DND-41 (cell line): Measurements from ENCODE around the gene PTPRR.

Source experiments
- ATAC-seq: fragments of 200-7000 bp; cut with Tn5 transposase; 3 replicates; pipeline ENCODE4 v1.9.1; 2021; ENCODE audit warnings: low read depth; ENCODE audit not compliant: insufficient read depth
- DNase-seq: peaks from one replicate; pipeline ENCODE4 v3.0.0-alpha.2; 2020
- H2AFZ ChIP-seq: 2 replicates; pipeline ENCODE4 v1.6.0; 2012; ENCODE audit warnings: low read depth, low read length
- H3K27ac ChIP-seq: 2 replicates; pipeline ENCODE4 v1.5.1; 2012; ENCODE audit warnings: low read length, inconsistent platforms
- H3K27me3 ChIP-seq: fragments of 200-600 bp; sonication (generic); 2 replicates; pipeline ENCODE4 v1.6.0; 2012; ENCODE audit warnings: low read length, mild to moderate bottlenecking, inconsistent platforms; ENCODE audit not compliant: insufficient read depth, poor library complexity
- H3K36me3 ChIP-seq: 2 replicates; pipeline ENCODE4 v1.5.1; 2012; ENCODE audit warnings: low read length, inconsistent platforms; ENCODE audit not compliant: insufficient read depth
- H3K4me1 ChIP-seq: 2 replicates; pipeline ENCODE4 v1.5.1; 2012; ENCODE audit warnings: mild to moderate bottlenecking, low read length; ENCODE audit not compliant: insufficient read depth
- H3K4me2 ChIP-seq: 2 replicates; pipeline ENCODE4 v1.6.0; 2012; ENCODE audit warnings: mild to moderate bottlenecking, moderate library complexity, low read length, inconsistent platforms; ENCODE audit not compliant: insufficient read depth
- H3K4me3 ChIP-seq, 2 experiments: fragments of 200-600 bp in 1 of 2; shearing (Covaris generic) in 1 of 2; 2 replicates each; pipeline ENCODE4 v1.5.1; 2012 to 2016; ENCODE audit warnings: inconsistent platforms in 2 of 2, low read length in 2 of 2, mild to moderate bottlenecking in 2 of 2, low read depth in 1 of 2, moderate library complexity in 1 of 2
- H3K79me2 ChIP-seq: 2 replicates; pipeline ENCODE4 v1.6.0; 2012; ENCODE audit warnings: low read length, inconsistent platforms; ENCODE audit not compliant: insufficient read depth
- H3K9ac ChIP-seq: 2 replicates; pipeline ENCODE4 v1.6.0; 2012; ENCODE audit warnings: low read depth, mild to moderate bottlenecking, inconsistent platforms, low read length, moderate library complexity
- H3K9me3 ChIP-seq: 2 replicates; pipeline ENCODE4 v1.5.1; 2012; ENCODE audit warnings: low read length, moderate library complexity, mild to moderate bottlenecking, inconsistent platforms; ENCODE audit not compliant: insufficient read depth, severe bottlenecking
- H4K20me1 ChIP-seq: 2 replicates; pipeline ENCODE4 v1.6.0; 2012; ENCODE audit warnings: low read length; ENCODE audit not compliant: insufficient read depth
- CTCF ChIP-seq: IDR thresholded peaks from 2 replicates; pipeline ENCODE4 v1.5.1; 2012; ENCODE audit warnings: borderline replicate concordance, low read length, moderate library complexity, mild to moderate bottlenecking; ENCODE audit not compliant: poor library complexity, severe bottlenecking; ENCODE audit errors: extremely low read depth
- EZH2 ChIP-seq: IDR thresholded peaks from 3 replicates; pipeline ENCODE4 v1.6.1; 2012; ENCODE audit warnings: borderline replicate concordance, low read depth, mild to moderate bottlenecking, moderate library complexity, low read length, inconsistent platforms; ENCODE audit not compliant: severe bottlenecking

Gene PTPRR

GRCh38 chr12:70607107-70607506 is 313.4 kb downstream of the PTPRR start:
- Histone ChIP-seq H3K4me2 (no peak overlapping the region), H3K36me3 (no peaks in the 10 kb centered on the region)

GRCh38 chr12:70605976-70606375 is 314.6 kb downstream of the PTPRR start:
- H3K79me2 ChIP-seq, result no peaks in the 10 kb centered on the region
- no peaks in the 10 kb centered on the region for H4K20me1 ChIP-seq
- no peak for ATAC-seq
- H3K36me3 ChIP-seq, result no peaks in the 10 kb centered on the region
- no peak overlapping the region for H3K4me3 ChIP-seq
- no peak overlapping the region for H3K4me2 ChIP-seq
- H3K27ac ChIP-seq, result no peak overlapping the region
- no peak overlapping the region for H2AFZ ChIP-seq
- DNase-seq, result no peak
- H3K27me3 ChIP-seq, result no peaks in the 10 kb centered on the region
- H3K9me3 ChIP-seq, result no peaks in the 10 kb centered on the region
- no peaks in the 10 kb centered on the region for H3K4me1 ChIP-seq
- H3K9ac ChIP-seq, result no peak overlapping the region
- no peak for TF ChIP-seq CTCF

More at GRCh38 chr12:70607107-70607506, 313.4 kb downstream of the PTPRR start:
- TF ChIP-seq CTCF (no peak), EZH2 (no peak)
- H3K4me3 ChIP-seq, result no peak overlapping the region
- ATAC-seq, result no peak
- no peak for DNase-seq
- no peak overlapping the region for H3K27ac ChIP-seq
- H3K79me2 ChIP-seq, result no peaks in the 10 kb centered on the region
- no peaks in the 10 kb centered on the region for H3K4me1 ChIP-seq
- no peak overlapping the region for H3K9ac ChIP-seq
- no peaks in the 10 kb centered on the region for H3K27me3 ChIP-seq
- no peaks in the 10 kb centered on the region for H3K9me3 ChIP-seq
- no peak overlapping the region for H2AFZ ChIP-seq
- no peaks in the 10 kb centered on the region for H4K20me1 ChIP-seq

- Histone ChIP-seq H3K9ac (no peak overlapping the region), H3K4me3 (no peak overlapping the region), H3K4me2 (no peak overlapping the region), H3K9me3 (no peaks in the 10 kb centered on the region), H3K4me1 (no peaks in the 10 kb centered on the region), H3K79me2 (no peaks in the 10 kb centered on the region), H4K20me1 (no peaks in the 10 kb centered on the region), H3K27me3 (no peaks in the 10 kb centered on the region), H3K27ac (no peak overlapping the region), H3K36me3 (no peaks in the 10 kb centered on the region), H2AFZ (no peak overlapping the region)
- no peak for TF ChIP-seq EZH2
- no peak for TF ChIP-seq CTCF
- DNase-seq (no peak), ATAC-seq (no peak)
Observed at GRCh38 chr12:70604662-70605061, 315.9 kb downstream of the PTPRR start.

GRCh38 chr12:70603044-70603443 is 317.5 kb downstream of the PTPRR start:
- DNase-seq, result no peak
- no peak overlapping the region for H2AFZ ChIP-seq

More at GRCh38 chr12:70603044-70603443, 317.5 kb downstream of the PTPRR start:
- Histone ChIP-seq H3K4me1 (no peaks in the 10 kb centered on the region), H3K36me3 (no peaks in the 10 kb centered on the region), H4K20me1 (no peaks in the 10 kb centered on the region), H3K4me3 (no peak overlapping the region), H3K9me3 (no peaks in the 10 kb centered on the region), H3K9ac (no peak overlapping the region), H3K27ac (no peak overlapping the region), H3K4me2 (no peak overlapping the region), H3K79me2 (no peaks in the 10 kb centered on the region), H3K27me3 (no peaks in the 10 kb centered on the region)
- no peak for ATAC-seq
- TF ChIP-seq EZH2, result no peak
- TF ChIP-seq CTCF, result no peak
